GM04503 (cell line): ENCODE data around the gene ZNF264.
"Not testable (repeated sequence)": the region's sequence is repeated elsewhere in the genome, so short reads cannot be mapped to it uniquely, and the experiment has no call there.

ENCODE experiments used
- DNase-seq: peaks from one replicate; pipeline ENCODE4 v3.0.0-alpha.2; 2012; ENCODE audit warnings: low read depth

ZNF264 gene

DNA sequence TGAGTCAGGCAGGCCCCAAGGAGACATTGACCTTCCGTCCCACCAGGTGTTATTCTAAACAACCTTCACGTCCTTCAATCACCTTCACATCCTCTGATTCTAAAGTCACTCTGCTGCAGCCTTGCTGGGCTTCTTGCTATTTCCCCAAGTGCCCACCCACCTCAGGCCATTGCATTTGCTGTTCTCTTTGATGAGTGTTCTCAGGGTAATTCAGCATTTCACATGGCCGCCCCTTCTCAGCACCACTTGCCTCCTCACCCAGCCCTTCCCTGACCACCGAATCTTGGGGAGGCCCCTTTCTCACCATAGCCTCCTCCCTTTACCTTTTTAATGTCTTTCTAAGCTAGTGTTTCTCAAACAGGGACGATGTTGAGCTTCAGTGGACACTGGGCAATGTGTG is 53.8 kb downstream of the ZNF264 start:
- DNase-seq, result no peak

DNA sequence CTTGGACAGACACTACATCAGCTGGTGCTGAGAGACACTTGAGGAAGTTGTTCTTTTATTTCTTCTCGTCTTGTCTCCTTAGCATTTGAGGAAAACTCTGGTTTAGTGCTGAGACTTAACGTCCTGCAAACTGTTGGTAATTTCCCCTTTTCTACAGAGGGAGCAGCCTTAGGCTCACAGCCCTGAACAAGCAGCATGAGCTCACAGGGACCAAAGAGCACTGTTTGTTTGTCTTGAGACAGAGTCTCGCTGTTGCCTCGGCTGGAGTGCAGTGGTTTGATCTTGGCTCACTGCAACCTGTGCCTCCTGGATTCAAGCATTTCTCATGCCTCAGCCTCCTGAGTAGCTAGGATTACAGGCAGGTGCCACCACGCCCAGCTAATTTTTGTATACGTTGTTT is 54.7 kb downstream of the ZNF264 start:
- DNase-seq, result no peak

DNA sequence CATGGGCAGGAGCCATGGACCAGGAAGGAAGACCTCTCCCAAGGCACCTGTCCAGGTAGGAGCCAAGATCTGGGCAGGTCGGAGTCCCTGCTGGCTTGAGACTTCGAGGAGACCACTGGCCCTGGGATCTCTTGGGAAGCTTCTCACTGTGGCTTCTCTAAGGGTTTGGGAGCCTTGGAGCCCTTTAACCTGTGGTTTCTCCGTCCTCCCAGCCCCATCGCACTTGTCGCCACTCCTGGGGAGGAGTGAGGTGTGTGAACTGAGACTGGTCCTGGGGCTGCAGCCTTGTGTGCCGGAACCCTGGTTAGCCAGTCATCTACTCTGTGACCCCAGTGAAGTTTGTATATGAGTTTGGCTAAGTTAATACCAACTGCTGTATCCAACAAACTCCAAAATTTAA is 57.3 kb downstream of the ZNF264 start:
- no peak for DNase-seq

DNA sequence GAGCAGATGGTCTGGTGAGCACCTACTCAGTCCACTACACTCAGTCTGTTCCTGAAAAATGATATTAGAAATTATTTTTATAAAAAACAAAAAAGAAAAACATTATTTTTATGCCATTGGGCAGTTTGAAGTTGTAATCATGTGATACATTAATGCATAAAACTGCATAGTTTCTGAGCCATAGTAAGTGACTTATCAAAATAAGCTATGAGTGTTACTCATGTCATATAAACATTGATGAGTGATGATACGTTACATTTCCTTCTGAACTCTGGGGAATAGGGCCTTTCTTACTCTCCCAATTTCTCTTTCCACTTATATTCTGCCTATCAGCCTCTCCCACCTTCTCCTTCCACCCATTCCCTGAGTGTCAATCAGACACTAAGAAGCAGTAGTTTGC is 58.0 kb downstream of the ZNF264 start:
- no peak for DNase-seq

DNA sequence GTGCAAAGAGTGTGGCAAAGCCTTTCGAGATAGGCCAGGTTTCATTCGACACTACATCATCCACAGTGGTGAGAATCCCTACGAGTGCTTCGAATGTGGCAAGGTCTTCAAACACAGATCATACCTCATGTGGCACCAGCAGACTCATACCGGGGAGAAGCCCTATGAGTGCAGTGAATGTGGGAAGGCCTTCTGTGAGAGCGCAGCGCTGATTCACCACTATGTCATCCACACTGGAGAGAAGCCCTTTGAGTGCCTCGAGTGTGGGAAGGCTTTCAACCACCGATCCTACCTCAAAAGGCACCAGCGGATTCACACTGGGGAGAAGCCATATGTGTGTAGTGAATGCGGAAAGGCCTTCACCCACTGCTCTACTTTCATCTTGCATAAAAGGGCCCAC is 62.5 kb downstream of the ZNF264 start:
- DNase-seq, result not testable (repeated sequence)

GRCh38 chr19:57262044-57262443 is 70.7 kb downstream of the ZNF264 start:
- DNase-seq, result no peak

DNA sequence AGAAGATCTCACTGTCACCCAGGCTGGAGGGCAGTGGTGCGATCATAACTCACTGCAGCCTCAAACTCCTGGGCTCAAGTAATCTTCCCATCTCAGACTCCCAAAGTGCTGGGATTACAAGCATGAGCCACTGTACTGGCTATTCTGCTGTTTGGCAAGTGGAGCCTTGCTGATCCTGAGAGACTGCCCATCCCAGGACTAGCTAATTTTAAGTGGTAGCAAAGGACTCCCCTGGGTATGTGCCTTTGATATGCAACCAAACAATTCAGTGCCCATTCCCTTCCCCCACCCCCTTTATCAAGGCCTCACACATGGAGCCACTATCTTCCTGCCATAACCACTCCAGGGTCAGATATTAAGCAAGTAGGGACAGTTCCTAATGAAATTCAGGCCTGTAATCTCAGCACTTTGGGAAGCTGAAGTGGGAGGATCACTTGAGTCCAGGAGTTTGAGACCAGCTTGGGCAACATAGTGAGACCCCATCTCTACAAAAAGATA is 72.0 kb downstream of the ZNF264 start:
- no peak for DNase-seq

DNA sequence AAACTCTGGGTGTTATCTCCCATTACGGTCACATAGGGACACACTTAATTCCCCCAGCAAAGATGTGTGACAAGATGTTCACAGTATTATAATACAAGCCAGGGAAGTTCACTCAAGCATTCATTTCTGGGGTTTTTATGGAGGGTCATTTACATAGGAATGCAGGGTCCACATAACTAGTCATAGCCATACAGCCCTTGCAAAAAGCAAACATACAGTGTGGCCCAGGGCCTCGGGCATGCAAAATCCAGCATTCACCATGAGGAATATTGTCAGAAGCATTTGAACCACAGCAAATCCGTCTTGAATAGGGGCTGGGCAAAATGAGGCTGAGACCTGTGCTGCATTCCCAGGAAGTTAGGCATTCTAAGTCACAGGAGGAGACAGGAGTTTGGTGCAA is 76.0 kb downstream of the ZNF264 start:
- no peak for DNase-seq

DNA sequence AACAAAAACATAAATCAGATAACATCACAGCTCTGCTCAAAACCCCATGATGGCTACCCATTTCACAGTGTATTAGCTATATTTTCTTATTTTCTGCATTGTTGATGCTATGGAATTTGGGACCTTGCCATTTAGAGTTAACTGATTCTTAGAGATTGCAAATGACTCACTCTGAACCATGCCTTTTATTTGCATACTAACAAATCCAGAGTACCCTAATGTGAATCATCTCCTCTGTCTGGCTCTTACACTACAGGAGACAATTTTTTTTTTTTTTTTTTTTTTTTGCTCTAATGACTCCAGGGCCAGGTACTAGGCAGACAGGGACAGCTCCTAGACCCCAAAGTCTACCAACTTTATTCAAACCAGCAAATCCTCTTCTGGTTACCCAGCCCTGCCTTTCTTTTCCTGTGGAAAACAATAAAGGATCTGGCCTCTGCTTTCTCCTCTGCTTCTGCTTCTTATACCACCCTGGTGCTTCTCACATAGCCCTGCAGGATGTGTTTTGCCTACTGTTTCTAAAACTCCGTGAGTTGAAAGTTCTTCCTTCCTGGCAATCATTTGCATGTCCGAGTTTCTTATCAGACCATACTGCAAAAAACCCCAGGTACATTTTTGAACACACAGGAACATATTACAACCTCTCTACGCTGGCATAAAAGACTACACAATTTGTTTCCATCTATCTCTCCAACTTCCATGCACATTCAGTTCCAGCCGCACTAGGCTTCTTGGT is 78.4 kb downstream of the ZNF264 start:
- peak; percentile 64 for DNase-seq

DNA sequence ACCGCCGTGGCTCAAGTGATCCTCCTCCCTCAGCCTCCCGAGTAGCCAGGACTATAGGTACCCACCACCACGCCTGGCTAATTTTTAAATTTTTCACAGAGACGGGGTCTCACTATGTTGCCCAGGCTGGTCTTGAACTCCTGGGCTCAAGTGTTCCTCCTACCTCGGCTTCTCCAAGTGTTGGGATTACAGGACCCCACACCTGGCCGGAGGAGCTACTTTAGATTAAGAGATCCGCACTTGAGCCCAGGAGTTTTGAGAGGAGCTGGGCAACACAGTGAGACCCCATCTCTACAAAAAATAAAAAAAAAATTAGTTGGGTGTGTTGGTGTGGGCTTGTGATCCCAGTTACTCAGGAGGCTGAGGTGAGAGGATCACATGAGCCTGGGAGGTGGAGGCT is 80.0 kb downstream of the ZNF264 start:
- no peak for DNase-seq
